GM10266 (cell line): ENCODE results near the gene GNPTAB.

Source experiments
- DNase-seq: peaks from one replicate; pipeline ENCODE4 v3.0.0; 2012; ENCODE audit errors: extremely low spot score
- TF ChIP-seq, protein P1 (sequence below): IDR thresholded peaks from 2 replicates; pipeline ENCODE4 v1.5.1; 2012; ENCODE audit warnings: mild to moderate bottlenecking, low read depth; ENCODE audit not compliant: control insufficient read depth, insufficient read depth; ENCODE audit errors: missing control alignments

Gene GNPTAB

DNA sequence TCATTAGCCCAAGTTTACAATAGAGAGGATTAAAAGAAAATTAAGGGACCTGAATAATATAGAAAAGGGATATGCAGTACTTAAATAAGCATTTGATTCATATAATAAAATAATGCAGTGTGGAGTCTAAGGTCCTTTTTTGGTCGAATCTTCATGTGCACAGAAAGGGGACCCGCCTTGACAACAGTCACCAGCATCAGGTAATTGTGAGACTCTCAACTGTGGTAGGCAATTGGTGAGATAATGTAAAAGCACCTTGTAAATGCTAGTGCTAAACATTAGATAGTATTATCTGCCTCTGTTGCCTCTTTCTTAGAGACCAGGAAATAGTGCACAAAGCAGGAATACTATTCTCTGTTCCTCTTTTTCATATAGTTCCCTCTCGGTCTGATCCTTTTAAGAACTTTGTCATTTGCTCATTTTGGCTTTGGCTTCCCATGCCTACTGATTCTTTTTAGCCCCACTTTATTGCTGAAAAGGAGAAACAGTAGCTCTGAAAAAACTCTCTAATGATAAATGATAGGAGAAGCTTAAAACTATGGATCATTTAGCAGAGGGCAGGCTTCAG, 115.8 kb downstream of the GNPTAB start:
- TF ChIP-seq, protein P1, sequence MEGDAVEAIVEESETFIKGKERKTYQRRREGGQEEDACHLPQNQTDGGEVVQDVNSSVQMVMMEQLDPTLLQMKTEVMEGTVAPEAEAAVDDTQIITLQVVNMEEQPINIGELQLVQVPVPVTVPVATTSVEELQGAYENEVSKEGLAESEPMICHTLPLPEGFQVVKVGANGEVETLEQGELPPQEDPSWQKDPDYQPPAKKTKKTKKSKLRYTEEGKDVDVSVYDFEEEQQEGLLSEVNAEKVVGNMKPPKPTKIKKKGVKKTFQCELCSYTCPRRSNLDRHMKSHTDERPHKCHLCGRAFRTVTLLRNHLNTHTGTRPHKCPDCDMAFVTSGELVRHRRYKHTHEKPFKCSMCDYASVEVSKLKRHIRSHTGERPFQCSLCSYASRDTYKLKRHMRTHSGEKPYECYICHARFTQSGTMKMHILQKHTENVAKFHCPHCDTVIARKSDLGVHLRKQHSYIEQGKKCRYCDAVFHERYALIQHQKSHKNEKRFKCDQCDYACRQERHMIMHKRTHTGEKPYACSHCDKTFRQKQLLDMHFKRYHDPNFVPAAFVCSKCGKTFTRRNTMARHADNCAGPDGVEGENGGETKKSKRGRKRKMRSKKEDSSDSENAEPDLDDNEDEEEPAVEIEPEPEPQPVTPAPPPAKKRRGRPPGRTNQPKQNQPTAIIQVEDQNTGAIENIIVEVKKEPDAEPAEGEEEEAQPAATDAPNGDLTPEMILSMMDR, result no peak
- DNase-seq, result no peak

DNA sequence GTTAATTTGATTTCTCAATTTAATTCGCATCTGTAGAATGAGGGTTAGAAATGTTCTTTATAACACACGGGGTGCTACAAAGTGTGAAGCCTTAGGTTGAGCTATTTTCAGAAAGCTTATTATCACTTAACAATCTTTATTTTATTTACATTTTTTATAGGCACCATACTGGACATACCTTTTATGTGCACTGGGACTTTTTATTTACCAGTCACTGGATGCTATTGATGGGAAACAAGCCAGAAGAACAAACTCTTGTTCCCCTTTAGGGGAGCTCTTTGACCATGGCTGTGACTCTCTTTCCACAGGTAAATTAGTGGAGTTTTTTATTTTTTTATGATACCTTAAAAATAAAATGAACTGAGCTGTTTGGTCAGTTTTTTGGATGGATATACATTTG, 116.8 kb downstream of the GNPTAB start:
- no peak for DNase-seq

DNA sequence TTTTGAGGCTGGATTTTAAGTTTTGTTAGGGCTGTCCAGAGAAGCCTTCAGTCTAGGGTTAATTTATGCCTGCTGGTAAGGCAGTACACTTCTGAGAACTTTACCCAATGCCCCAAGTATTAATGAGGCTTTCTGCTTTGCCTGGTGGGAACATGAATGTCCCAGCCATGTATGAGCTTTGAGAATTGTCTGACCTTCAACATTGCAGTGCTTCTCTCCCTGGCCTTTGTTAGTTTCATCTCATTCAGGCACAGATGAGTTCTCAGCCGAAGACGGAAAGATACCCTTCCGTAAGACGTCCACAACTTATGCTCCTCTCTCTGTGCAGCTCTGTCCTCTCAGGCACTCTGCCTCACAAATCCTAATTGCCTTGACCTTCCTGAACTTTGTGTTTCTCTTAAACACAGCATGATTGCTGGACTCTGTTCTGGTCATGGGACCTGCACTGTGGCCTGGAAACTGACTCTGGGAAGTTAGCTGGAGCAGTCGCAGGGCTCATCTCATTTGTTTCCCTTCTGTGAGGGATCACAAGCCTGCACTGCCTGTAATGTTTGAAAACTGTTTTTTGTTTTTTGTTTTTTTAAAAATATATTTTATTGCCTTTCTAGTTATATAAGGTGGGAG, 117.6 kb downstream of the GNPTAB start:
- DNase-seq, result no peak
- TF ChIP-seq, protein P1, result no peak

More for the DNA sequence above, 116.8 kb downstream of the GNPTAB start:
- TF ChIP-seq, protein P1, result no peak

DNA sequence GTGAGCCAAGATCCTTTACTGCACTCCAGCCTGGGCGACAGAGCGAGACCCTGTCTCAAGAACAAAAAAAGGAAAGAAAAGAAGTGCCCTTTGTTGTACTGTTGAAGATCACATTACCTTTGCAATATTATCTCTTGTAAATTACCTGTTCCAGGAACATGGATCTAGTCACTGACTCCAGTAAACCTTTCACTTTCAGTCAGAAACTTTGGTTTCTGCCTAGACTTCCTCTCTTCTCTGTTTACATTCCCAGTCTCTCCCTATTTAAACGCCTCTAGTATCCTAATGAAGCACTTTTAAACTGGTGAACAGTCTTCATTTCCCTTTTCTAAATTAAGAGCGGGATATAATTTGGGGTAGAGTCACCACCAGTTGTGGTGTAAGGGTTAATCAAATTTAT, 120.5 kb downstream of the GNPTAB start:
- TF ChIP-seq, protein P1, result no peak
- no peak for DNase-seq

DNA sequence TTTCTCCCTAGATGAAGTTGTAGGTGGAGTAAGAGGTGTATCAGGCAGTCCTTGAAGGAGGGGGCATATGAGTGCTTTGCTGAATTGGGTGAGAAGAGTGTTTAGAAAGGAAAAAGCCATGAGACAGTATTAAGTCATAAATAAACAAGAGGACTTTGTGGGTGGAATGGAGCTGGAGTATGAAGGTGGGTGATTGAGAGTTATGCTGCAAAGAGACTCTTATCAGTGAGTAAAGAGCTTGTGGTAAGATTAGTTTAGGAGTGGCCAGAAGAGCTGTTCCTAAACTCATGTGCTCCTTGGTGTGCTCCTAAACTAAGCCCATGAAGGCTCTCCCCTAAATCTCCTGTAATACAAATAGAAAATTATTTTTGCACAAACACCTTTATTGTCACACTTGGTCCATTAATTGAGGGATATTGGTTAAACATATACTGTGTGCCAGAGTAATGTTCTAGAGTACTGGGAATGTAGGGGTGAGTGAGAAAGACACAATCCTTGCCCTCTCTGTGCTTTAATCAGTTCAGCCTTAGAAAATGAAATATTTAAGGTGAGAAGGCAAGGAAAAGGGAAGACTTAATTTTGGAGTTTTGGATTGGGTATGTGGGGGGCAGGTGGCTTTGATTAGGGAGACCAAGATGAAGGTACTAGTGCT, 123.5 kb downstream of the GNPTAB start:
- DNase-seq, result no peak
- TF ChIP-seq, protein P1, result no peak

DNA sequence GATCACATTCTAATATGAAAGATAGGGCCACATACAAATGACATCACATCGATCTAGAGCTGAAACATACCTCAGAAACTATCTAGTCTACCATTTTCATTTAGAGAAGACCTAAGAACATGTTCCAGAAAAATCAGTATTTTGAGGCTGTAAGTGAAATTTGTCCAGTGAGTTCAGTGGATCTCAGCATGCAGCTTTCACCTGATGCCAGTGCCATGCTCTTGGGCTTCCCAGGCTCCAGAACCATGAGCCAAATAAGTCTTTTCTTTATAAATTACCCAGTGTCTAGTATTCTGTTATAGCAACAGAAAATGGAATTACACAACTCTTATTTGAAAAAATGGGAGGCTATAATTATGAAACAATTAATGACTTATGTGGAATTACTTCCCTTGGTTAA, 124.4 kb downstream of the GNPTAB start:
- DNase-seq, result no peak
- TF ChIP-seq, protein P1, result no peak

GRCh38 chr12:101703487-101703886, 127.3 kb downstream of the GNPTAB start:
- TF ChIP-seq, protein P1, result no peak

More at GRCh38 chr12:101703487-101703886, 127.3 kb downstream of the GNPTAB start:
- no peak for DNase-seq
